ENCODE measurements around the gene AK9. TPM values are rescaled to one million over a fixed set of nuclear protein-coding genes. Genes with fewer than 3 reads are reported as not detected.

The AK9 gene
- total RNA-seq, 1 donor from 2014 or later = 0.75 TPM

- intact Hi-C loops (cut with DNase I) = no loop called here
- no peaks in the 10 kb centered on the region for H3K9me3 ChIP-seq
- H3K4me3 ChIP-seq = no peak overlapping the region
- H3K4me1 ChIP-seq = no peaks in the 10 kb centered on the region
- no peaks in the 10 kb centered on the region for H3K27me3 ChIP-seq
- no peak for TF ChIP-seq CTCF (IDR thresholded peaks at IDR 0.05)
- no peak overlapping the region for H3K27ac ChIP-seq
- no peak for DNase-seq (ENCODE audit: low spot score in 2 of 2)
- no peaks in the 10 kb centered on the region for H3K36me3 ChIP-seq
Measured at GRCh38 chr6:109506314-109506713, 184.7 kb downstream of the AK9 start.

- no peaks in the 10 kb centered on the region for H3K9me3 ChIP-seq
- no peak for TF ChIP-seq CTCF (IDR thresholded peaks at IDR 0.05)
- H3K4me3 ChIP-seq = no peak overlapping the region
- intact Hi-C loops (cut with DNase I) = no loop called here
- no peaks in the 10 kb centered on the region for H3K27me3 ChIP-seq
- H3K27ac ChIP-seq = no peak overlapping the region
- H3K4me1 ChIP-seq = no peaks in the 10 kb centered on the region
- no peaks in the 10 kb centered on the region for H3K36me3 ChIP-seq
- DNase-seq (ENCODE audit: low spot score in 2 of 2) = no peak
Measured at GRCh38 chr6:109503327-109504224, 187.4 kb downstream of the AK9 start.

GRCh38 chr6:109498936-109499335 is 192.1 kb downstream of the AK9 start:
- H3K4me1 ChIP-seq = no peaks in the 10 kb centered on the region
- no peak overlapping the region for H3K27ac ChIP-seq
- intact Hi-C loops (cut with DNase I) = no loop called here
- no peaks in the 10 kb centered on the region for H3K9me3 ChIP-seq
- H3K36me3 ChIP-seq = no peaks in the 10 kb centered on the region
- no peak overlapping the region for H3K4me3 ChIP-seq
- no peak for DNase-seq (ENCODE audit: low spot score in 2 of 2)
- no peak for TF ChIP-seq CTCF (IDR thresholded peaks at IDR 0.05)
- H3K27me3 ChIP-seq = no peaks in the 10 kb centered on the region

- H3K4me1 ChIP-seq = no peaks in the 10 kb centered on the region
- TF ChIP-seq CTCF (IDR thresholded peaks at IDR 0.05) = no peak
- intact Hi-C loops (cut with DNase I) = no loop called here
Measured at GRCh38 chr6:109498052-109498451, 192.9 kb downstream of the AK9 start.

GRCh38 chr6:109496036-109496772 is 194.8 kb downstream of the AK9 start:
- Histone ChIP-seq H3K36me3 (no peaks in the 10 kb centered on the region), H3K4me3 (no peak overlapping the region), H3K27ac (no peak overlapping the region), H3K27me3 (no peaks in the 10 kb centered on the region), H3K9me3 (no peaks in the 10 kb centered on the region), H3K4me1 (no peaks in the 10 kb centered on the region)
- intact Hi-C loops (cut with DNase I) = no loop called here
- no peak for DNase-seq (ENCODE audit: low spot score in 2 of 2)
- TF ChIP-seq CTCF (IDR thresholded peaks at IDR 0.05) = no peak

More at GRCh38 chr6:109498052-109498451, 192.9 kb downstream of the AK9 start:
- Histone ChIP-seq H3K9me3 (no peaks in the 10 kb centered on the region), H3K27ac (no peak overlapping the region), H3K4me3 (no peak overlapping the region), H3K36me3 (no peaks in the 10 kb centered on the region), H3K27me3 (no peaks in the 10 kb centered on the region)
- no peak for DNase-seq (ENCODE audit: low spot score in 2 of 2)

All from ascending aorta (tissue), 2 donors.